Astrocyte (in vitro differentiated cells and primary cell): ENCODE results near the gene EPS8. TPM values are rescaled to one million over a fixed set of nuclear protein-coding genes. Genes with fewer than 3 reads are reported as not detected.

Source experiments
- DNase-seq: peaks from one replicate; pipeline ENCODE4 v3.0.0-alpha.2; 2010; ENCODE audit warnings: low read depth
- FAIRE-seq: peaks from 2 replicates; lab custom pipeline; 2011; peaks lifted over from hg19 to GRCh38; lab: Jason Lieb, UNC
- H2AFZ ChIP-seq: 2 replicates; pipeline ENCODE4 v1.6.0; 2012; ENCODE audit warnings: low read depth, low read length, inconsistent platforms
- H3K27ac ChIP-seq: 2 replicates; pipeline ENCODE4 v1.5.1; 2011; ENCODE audit warnings: low read depth, low read length, inconsistent platforms
- H3K27me3 ChIP-seq: 2 replicates; pipeline ENCODE4 v1.6.0; 2011; ENCODE audit warnings: low read length, inconsistent platforms; ENCODE audit not compliant: insufficient read depth
- H3K36me3 ChIP-seq: 2 replicates; pipeline ENCODE4 v1.5.1; 2011; ENCODE audit warnings: low read length, inconsistent platforms; ENCODE audit not compliant: insufficient read depth
- H3K4me1 ChIP-seq: 2 replicates; pipeline ENCODE4 v1.5.1; 2011; ENCODE audit warnings: low read length, inconsistent platforms; ENCODE audit not compliant: insufficient read depth
- H3K4me2 ChIP-seq: 2 replicates; pipeline ENCODE4 v1.6.0; 2012; ENCODE audit warnings: low read length, inconsistent platforms
- H3K4me3 ChIP-seq: 2 replicates; pipeline ENCODE4 v1.5.1; 2011; ENCODE audit warnings: low read depth, mild to moderate bottlenecking, low read length, inconsistent platforms; ENCODE audit not compliant: insufficient read depth
- H3K79me2 ChIP-seq: 2 replicates; pipeline ENCODE4 v1.6.0; 2012; ENCODE audit warnings: mild to moderate bottlenecking, low read length, inconsistent platforms; ENCODE audit not compliant: insufficient read depth
- H3K9ac ChIP-seq: 2 replicates; pipeline ENCODE4 v1.6.0; 2012; ENCODE audit warnings: mild to moderate bottlenecking, low read length, inconsistent platforms
- H3K9me3 ChIP-seq: 2 replicates; pipeline ENCODE4 v1.5.1; 2012; ENCODE audit warnings: low read depth, mild to moderate bottlenecking, low read length, inconsistent platforms; ENCODE audit not compliant: insufficient read depth
- H4K20me1 ChIP-seq: 2 replicates; pipeline ENCODE4 v1.6.0; 2012; ENCODE audit warnings: low read length, inconsistent platforms; ENCODE audit not compliant: insufficient read depth
- H3K27ac Mint-ChIP-seq: one replicate; pipeline ENCODE4 v1.8.0; 2021; ENCODE audit warnings: mild to moderate bottlenecking, mixed read lengths; ENCODE audit not compliant: unreplicated experiment
- H3K27me3 Mint-ChIP-seq: one replicate; pipeline ENCODE4 v1.8.0; 2021; ENCODE audit warnings: low read depth, mixed read lengths; ENCODE audit not compliant: unreplicated experiment
- H3K36me3 Mint-ChIP-seq: one replicate; pipeline ENCODE4 v1.8.0; 2021; ENCODE audit warnings: low read depth, mixed read lengths; ENCODE audit not compliant: unreplicated experiment
- H3K4me1 Mint-ChIP-seq: one replicate; pipeline ENCODE4 v1.8.0; 2021; ENCODE audit warnings: low read depth, mixed read lengths; ENCODE audit not compliant: unreplicated experiment
- H3K4me3 Mint-ChIP-seq: one replicate; pipeline ENCODE4 v1.8.0; 2021; ENCODE audit warnings: mild to moderate bottlenecking, moderate library complexity, mixed read lengths; ENCODE audit not compliant: unreplicated experiment
- H3K9me3 Mint-ChIP-seq: one replicate; pipeline ENCODE4 v1.8.0; 2021; ENCODE audit warnings: mild to moderate bottlenecking, mixed read lengths; ENCODE audit not compliant: unreplicated experiment
- CTCF ChIP-seq: IDR thresholded peaks from 2 replicates; pipeline ENCODE4 v1.5.1; 2011; ENCODE audit warnings: low read depth, mild to moderate bottlenecking, inconsistent platforms, low read length, moderate library complexity; ENCODE audit not compliant: insufficient read depth
- EZH2 ChIP-seq: IDR thresholded peaks from 2 replicates; pipeline ENCODE4 v1.6.1; 2012; ENCODE audit warnings: mild to moderate bottlenecking, low read length, inconsistent platforms; ENCODE audit not compliant: insufficient read depth
- total RNA-seq: library from RNA; stranded (reverse); gene quantifications from 2 replicates; pipeline ENCODE4 v1.2.1, GENCODE V29; 2021

The EPS8 gene
- total RNA-seq, 1 donor from 2014 or later, result 31.8 TPM

DNA sequence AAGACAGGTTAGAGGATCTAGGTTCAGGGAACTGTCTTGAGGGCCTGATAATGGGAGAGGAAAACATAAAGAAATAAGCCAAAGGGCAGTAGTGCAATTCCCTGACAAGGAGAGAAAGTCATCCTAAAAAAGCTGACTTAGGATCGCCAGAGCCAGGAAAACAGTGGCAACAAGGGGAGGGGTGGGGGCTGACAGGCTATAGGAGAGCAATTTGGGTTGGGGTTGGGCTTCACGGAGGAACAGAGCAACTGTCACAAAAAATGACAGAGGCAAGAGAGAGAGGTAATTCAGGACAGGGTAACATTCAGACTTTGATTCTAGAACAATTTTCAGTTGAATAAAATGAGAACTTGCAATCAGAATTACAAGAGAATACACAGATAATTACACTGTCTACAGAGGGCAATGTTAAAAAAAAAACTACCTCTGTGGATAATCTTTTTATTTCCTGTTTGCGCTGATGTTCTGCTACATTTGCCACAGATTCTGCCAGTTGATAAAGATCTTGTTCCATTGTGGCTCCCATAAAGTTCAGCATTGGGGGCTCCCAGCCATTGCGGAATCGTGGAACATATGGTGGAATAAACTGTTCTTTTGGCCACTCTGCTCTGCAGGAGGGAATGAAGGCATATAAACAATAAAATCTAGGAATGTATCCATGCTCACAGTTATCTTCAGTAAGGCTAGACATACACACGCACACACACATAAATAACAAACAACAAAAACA lies 138.6 kb downstream of the EPS8 start:
- Mint-ChIP-seq H3K4me3 (no peak overlapping the region), H3K4me1 (no peaks in the 10 kb centered on the region), H3K9me3 (no peaks in the 10 kb centered on the region), H3K36me3 (peaks cover 10% of the 10 kb centered on the region), H3K27me3 (no peaks in the 10 kb centered on the region), H3K27ac (no peak overlapping the region)
- no peaks in the 10 kb centered on the region for H3K4me1 ChIP-seq
- H3K27ac ChIP-seq, result no peak overlapping the region
- H3K4me2 ChIP-seq, result no peak overlapping the region
- H4K20me1 ChIP-seq, result no peaks in the 10 kb centered on the region
- H3K36me3 ChIP-seq, result peaks cover 21% of the 10 kb centered on the region
- no peaks in the 10 kb centered on the region for H3K79me2 ChIP-seq
- no peaks in the 10 kb centered on the region for H3K9me3 ChIP-seq
- no peak overlapping the region for H3K9ac ChIP-seq
- no peak for TF ChIP-seq CTCF
- TF ChIP-seq EZH2, result no peak
- peak; percentile 85 for FAIRE-seq
- DNase-seq, result no peak
- H3K27me3 ChIP-seq, result no peaks in the 10 kb centered on the region
- no peak overlapping the region for H3K4me3 ChIP-seq
- H2AFZ ChIP-seq, result no peak overlapping the region

DNA sequence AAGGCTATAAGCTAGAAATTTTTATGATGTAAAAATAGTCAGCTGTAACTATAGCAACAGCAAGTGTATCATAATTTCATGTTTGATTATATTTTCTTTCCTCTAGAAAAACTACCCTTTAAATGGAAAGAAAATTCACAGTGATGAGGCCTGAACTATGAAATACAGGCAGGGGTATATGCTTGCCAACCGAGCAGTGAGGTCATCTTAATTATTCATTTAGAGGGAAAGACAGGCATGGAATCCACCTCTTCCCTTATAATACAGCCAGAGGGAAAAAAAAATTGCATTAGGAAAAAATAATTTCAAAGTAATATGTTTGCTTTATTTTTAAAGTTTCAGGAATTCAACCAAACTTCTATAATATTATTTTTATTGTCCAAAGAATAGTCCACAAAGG lies 139.8 kb downstream of the EPS8 start:
- Histone ChIP-seq H3K4me3 (no peak overlapping the region), H3K9ac (no peak overlapping the region), H4K20me1 (no peaks in the 10 kb centered on the region), H3K79me2 (no peaks in the 10 kb centered on the region), H2AFZ (no peak overlapping the region), H3K9me3 (no peaks in the 10 kb centered on the region), H3K27ac (no peak overlapping the region), H3K4me2 (no peak overlapping the region), H3K4me1 (peaks cover 5% of the 10 kb centered on the region), H3K36me3 (peaks cover 15% of the 10 kb centered on the region), H3K27me3 (no peaks in the 10 kb centered on the region)
- no peaks in the 10 kb centered on the region for H3K27me3 Mint-ChIP-seq
- H3K9me3 Mint-ChIP-seq, result no peaks in the 10 kb centered on the region
- FAIRE-seq (no peak), DNase-seq (no peak)
- no peak overlapping the region for H3K4me3 Mint-ChIP-seq
- no peak overlapping the region for H3K27ac Mint-ChIP-seq
- H3K4me1 Mint-ChIP-seq, result no peaks in the 10 kb centered on the region
- H3K36me3 Mint-ChIP-seq, result peaks cover 10% of the 10 kb centered on the region
- TF ChIP-seq EZH2, result no peak
- no peak for TF ChIP-seq CTCF

DNA sequence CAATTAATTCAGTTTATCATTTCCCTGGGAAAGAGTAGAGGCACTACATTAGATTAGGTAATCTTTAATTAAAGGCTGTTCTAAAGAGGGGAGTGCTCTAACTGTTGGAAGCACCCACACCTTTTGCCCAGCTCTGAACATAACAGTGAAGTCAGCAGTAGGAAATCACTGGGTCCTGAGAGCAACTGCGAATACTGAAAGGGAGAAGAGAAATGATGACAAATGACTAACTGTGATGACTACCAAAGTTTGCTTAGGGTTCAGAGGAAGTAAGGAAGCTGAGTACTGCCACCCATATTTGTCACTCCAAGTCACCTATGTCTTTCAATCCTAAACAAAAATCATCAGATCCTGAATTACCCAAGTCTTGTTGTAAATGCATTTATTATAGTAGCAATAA lies 140.6 kb downstream of the EPS8 start:
- no peak overlapping the region for H3K27ac ChIP-seq

More for the DNA sequence above, 140.6 kb downstream of the EPS8 start:
- TF ChIP-seq CTCF (no peak), EZH2 (no peak)
- no peak overlapping the region for H3K4me3 Mint-ChIP-seq
- Histone ChIP-seq H3K4me3 (no peak overlapping the region), H3K27me3 (no peaks in the 10 kb centered on the region), H3K79me2 (no peaks in the 10 kb centered on the region), H3K4me1 (peaks cover 5% of the 10 kb centered on the region), H2AFZ (no peak overlapping the region), H3K9ac (no peak overlapping the region), H3K4me2 (no peak overlapping the region), H3K9me3 (no peaks in the 10 kb centered on the region), H3K36me3 (peaks cover 16% of the 10 kb centered on the region), H4K20me1 (no peaks in the 10 kb centered on the region)
- H3K27ac Mint-ChIP-seq, result no peak overlapping the region
- no peaks in the 10 kb centered on the region for H3K4me1 Mint-ChIP-seq
- no peaks in the 10 kb centered on the region for H3K9me3 Mint-ChIP-seq
- H3K36me3 Mint-ChIP-seq, result peaks cover 12% of the 10 kb centered on the region
- no peaks in the 10 kb centered on the region for H3K27me3 Mint-ChIP-seq
- FAIRE-seq, result no peak
- no peak for DNase-seq
